H1 (cell line): ENCODE data around the gene C20orf202. TPM values are rescaled to one million over a fixed set of nuclear protein-coding genes. Genes with fewer than 3 reads are reported as not detected.

Experiments
- CTCF ChIA-PET: fragments of 300-600 bp; sonication (Branson Sonifier 250); formaldehyde crosslinking; loops from one replicate; lab custom pipeline; 2021; ENCODE audit not compliant: partially characterized antibody; lab: Charles Lee
- POLR2A ChIA-PET: fragments of 300-600 bp; sonication (Branson Sonifier 250); formaldehyde crosslinking; loops from one replicate; lab custom pipeline; 2021; ENCODE audit warnings: inconsistent platforms; ENCODE audit not compliant: partially characterized antibody; lab: Charles Lee
- DNase-seq, 2 experiments: peaks; one replicate each; pipeline versions ENCODE4 v3.0.0 to v3.0.0-alpha.2; 2010 to 2022; ENCODE audit warnings: low spot score in 2 of 2, low read depth in 1 of 2, mixed read lengths in 1 of 2
- FAIRE-seq: peaks from 2 replicates; lab custom pipeline; 2011; peaks lifted over from hg19 to GRCh38; lab: Jason Lieb, UNC
- H2AFZ ChIP-seq: 2 replicates; pipeline ENCODE4 v1.8.1; 2012; ENCODE audit warnings: low read length, inconsistent platforms
- H2AK5ac ChIP-seq: 2 replicates; pipeline ENCODE4 v1.6.1; 2013; ENCODE audit warnings: low read depth, low read length
- H2BK120ac ChIP-seq: replicated peaks from 2 replicates; pipeline ENCODE3; 2013; ENCODE audit warnings: low read depth, low read length, inconsistent platforms
- H2BK12ac ChIP-seq: 2 replicates; pipeline ENCODE4 v1.6.1; 2013; ENCODE audit warnings: low read depth, low read length
- H2BK15ac ChIP-seq: 2 replicates; pipeline ENCODE4 v1.6.1; 2013; ENCODE audit warnings: low read length
- H2BK20ac ChIP-seq: 2 replicates; pipeline ENCODE4 v1.6.1; 2013; ENCODE audit warnings: low read length
- H2BK5ac ChIP-seq: 2 replicates; pipeline ENCODE4 v1.6.1; 2013; ENCODE audit warnings: low read depth, low read length
- H3K14ac ChIP-seq: 2 replicates; pipeline ENCODE4 v1.6.1; 2013; ENCODE audit warnings: inconsistent platforms; ENCODE audit not compliant: insufficient read length
- H3K18ac ChIP-seq: 2 replicates; pipeline ENCODE4 v1.6.1; 2013; ENCODE audit warnings: low read length; ENCODE audit errors: extremely low read depth
- H3K23ac ChIP-seq: 2 replicates; pipeline ENCODE4 v1.6.1; 2013; ENCODE audit warnings: inconsistent platforms; ENCODE audit not compliant: insufficient read length
- H3K23me2 ChIP-seq: 2 replicates; pipeline ENCODE4 v1.6.1; 2013; ENCODE audit warnings: low read depth, low read length
- H3K27ac ChIP-seq: 2 replicates; pipeline ENCODE4 v1.6.1; 2011; ENCODE audit warnings: low read depth, low read length, inconsistent platforms
- H3K27me3 ChIP-seq, 4 experiments: replicated peaks in 1 of 4; 1 replicate in 1 of 4; 2 replicates in 3 of 4; pipeline versions ENCODE4 v1.6.1 to v1.8.1; 2011 to 2013; ENCODE audit warnings: low read length in 3 of 4, mild to moderate bottlenecking in 3 of 4, inconsistent platforms in 2 of 4, mixed read lengths in 2 of 4, moderate library complexity in 1 of 4; ENCODE audit not compliant: control insufficient read depth in 3 of 4, insufficient read depth in 3 of 4; ENCODE audit errors: extremely low read depth in 1 of 4
- H3K36me3 ChIP-seq, 4 experiments: 2 replicates each; pipeline versions ENCODE4 v1.6.1 to v1.8.1; 2011 to 2013; ENCODE audit warnings: mild to moderate bottlenecking in 4 of 4, low read length in 3 of 4, moderate library complexity in 2 of 4, control low read depth in 1 of 4, inconsistent platforms in 1 of 4; ENCODE audit not compliant: insufficient read depth in 4 of 4, control insufficient read depth in 2 of 4
- H3K4ac ChIP-seq: replicated peaks from 2 replicates; pipeline ENCODE3; 2013; ENCODE audit warnings: low read length, low read depth, mixed read lengths, inconsistent platforms; ENCODE audit not compliant: insufficient read length
- H3K4me1 ChIP-seq, 4 experiments: replicated peaks in 1 of 4; 1 replicate in 1 of 4; 2 replicates in 3 of 4; pipeline versions ENCODE4 v1.6.1 to v1.8.1; 2011 to 2013; ENCODE audit warnings: low read length in 3 of 4, inconsistent platforms in 2 of 4, mixed read lengths in 1 of 4; ENCODE audit not compliant: insufficient read depth in 4 of 4, control insufficient read depth in 3 of 4
- H3K4me2 ChIP-seq, 2 experiments: 2 replicates each; pipeline versions ENCODE4 v1.6.1 to v1.8.1; 2011 to 2013; ENCODE audit warnings: low read depth in 2 of 2, low read length in 2 of 2, control low read depth in 1 of 2, inconsistent platforms in 1 of 2, mild to moderate bottlenecking in 1 of 2; ENCODE audit not compliant: insufficient read depth in 1 of 2
- H3K4me3 ChIP-seq, 4 experiments: fragments of 200-600, 300-600 bp in 1 of 4; sonication (generic), shearing (Covaris generic), sonication (Bioruptor Twin) in 1 of 4; 2 replicates each; pipeline versions ENCODE4 v1.5.1 to v1.8.1; 2011 to 2016; ENCODE audit warnings: low read length in 4 of 4, low read depth in 3 of 4, control low read depth in 2 of 4, inconsistent platforms in 2 of 4, mild to moderate bottlenecking in 2 of 4, mixed read lengths in 1 of 4, moderate library complexity in 1 of 4; ENCODE audit not compliant: insufficient read depth in 2 of 4; ENCODE audit errors: extremely low read depth in 1 of 4
- H3K56ac ChIP-seq: replicated peaks from 2 replicates; pipeline ENCODE3; 2013; ENCODE audit warnings: low read depth, mild to moderate bottlenecking, mixed read lengths, low read length, inconsistent platforms; ENCODE audit not compliant: insufficient read length
- H3K79me1 ChIP-seq: 2 replicates; pipeline ENCODE4 v1.6.1; 2013; ENCODE audit warnings: low read depth, low read length, control low read depth
- H3K79me2 ChIP-seq, 2 experiments: 2 replicates each; pipeline versions ENCODE4 v1.6.1 to v1.8.1; 2012 to 2013; ENCODE audit warnings: low read length in 2 of 2, mild to moderate bottlenecking in 2 of 2, inconsistent platforms in 1 of 2; ENCODE audit not compliant: insufficient read depth in 2 of 2, control insufficient read depth in 1 of 2
- H3K9ac ChIP-seq, 4 experiments: replicated peaks in 1 of 4; 1 replicate in 1 of 4; 2 replicates in 3 of 4; pipeline versions ENCODE4 v1.6.1 to v1.8.1; 2011 to 2013; ENCODE audit warnings: low read depth in 3 of 4, low read length in 3 of 4, control low read depth in 2 of 4, mild to moderate bottlenecking in 2 of 4, moderate library complexity in 2 of 4, inconsistent platforms in 1 of 4; ENCODE audit errors: extremely low read depth in 1 of 4
- H3K9me3 ChIP-seq, 2 experiments: 2 replicates each; pipeline versions ENCODE4 v1.6.1 to v1.8.1; 2012 to 2013; ENCODE audit warnings: mild to moderate bottlenecking in 2 of 2, moderate library complexity in 2 of 2, control low read depth in 1 of 2, inconsistent platforms in 1 of 2, low read depth in 1 of 2, low read length in 1 of 2, mixed read lengths in 1 of 2; ENCODE audit not compliant: insufficient read depth in 2 of 2
- H4K20me1 ChIP-seq, 2 experiments: replicated peaks in 1 of 2; 2 replicates each; pipeline versions ENCODE3 to v1.8.1; 2011 to 2013; ENCODE audit warnings: inconsistent platforms in 2 of 2, low read length in 2 of 2, mild to moderate bottlenecking in 1 of 2; ENCODE audit not compliant: insufficient read depth in 2 of 2, control insufficient read depth in 1 of 2
- H4K5ac ChIP-seq: 2 replicates; pipeline ENCODE4 v1.6.1; 2013; ENCODE audit warnings: low read length, low read depth, mixed read lengths, inconsistent platforms; ENCODE audit not compliant: insufficient read length
- H4K8ac ChIP-seq: 2 replicates; pipeline ENCODE4 v1.8.0; 2013; ENCODE audit warnings: mild to moderate bottlenecking, moderate library complexity, low read length, inconsistent platforms; ENCODE audit not compliant: insufficient read depth; ENCODE audit errors: extremely low read depth
- H4K91ac ChIP-seq: replicated peaks from 2 replicates; pipeline ENCODE3; 2013; ENCODE audit warnings: low read length, mixed read lengths, inconsistent platforms; ENCODE audit not compliant: insufficient read length
- ATF2 ChIP-seq: IDR thresholded peaks from 2 replicates; pipeline ENCODE4 v1.6.1; 2012; ENCODE audit warnings: low read length, inconsistent platforms
- CHD1 ChIP-seq: IDR thresholded peaks from 2 replicates; pipeline ENCODE4 v1.6.1; 2012; ENCODE audit warnings: low read depth, low read length, improper control_type of control experiment
- CHD2 ChIP-seq: IDR thresholded peaks from 2 replicates; pipeline ENCODE4 v1.6.1; 2012; ENCODE audit warnings: low read length, improper control_type of control experiment
- PHF8 ChIP-seq: fragments of 200-600 bp; sonication (generic); conservative IDR thresholded peaks from 2 replicates; pipeline ENCODE4 v1.7.1; 2012; ENCODE audit warnings: low read depth, mild to moderate bottlenecking, inconsistent platforms, low read length, moderate library complexity
- RAD21 ChIP-seq, 2 experiments: IDR thresholded peaks in 1 of 2; conservative IDR thresholded peaks in 1 of 2; 2 replicates each; pipeline ENCODE4 v1.6.1; 2011; ENCODE audit warnings: low read depth in 2 of 2, low read length in 2 of 2, improper control_type of control experiment in 1 of 2, inconsistent platforms in 1 of 2, mild to moderate bottlenecking in 1 of 2, moderate library complexity in 1 of 2
- SAP30 ChIP-seq: fragments of 300-600 bp; sonication (generic); IDR thresholded peaks from 2 replicates; pipeline ENCODE4 v1.7.1; 2012; ENCODE audit warnings: low read length, moderate library complexity, mild to moderate bottlenecking, inconsistent platforms; ENCODE audit not compliant: insufficient read depth, insufficient replicate concordance
- TAF1 ChIP-seq: IDR thresholded peaks from 2 replicates; pipeline ENCODE4 v1.6.1; 2011; ENCODE audit warnings: mild to moderate bottlenecking, low read depth, low read length
- TCF12 ChIP-seq: IDR thresholded peaks from 2 replicates; pipeline ENCODE4 v1.6.1; 2011; ENCODE audit warnings: low read depth, mild to moderate bottlenecking, low read length
- TEAD4 ChIP-seq: IDR thresholded peaks from 2 replicates; pipeline ENCODE4 v1.6.1; 2012; ENCODE audit warnings: low read depth, low read length, inconsistent platforms, mixed read lengths
- WGBS, 2 experiments: shearing (Covaris generic) in 1 of 2; methylation state at CpG; one replicate each; pipeline versions ENCODE4 v1.1.6 to v1.1.7; 2013 to 2015; ENCODE audit warnings: low lambda C conversion rate in 2 of 2, mixed read lengths in 2 of 2, inconsistent platforms in 1 of 2, low coverage in 1 of 2, missing lambda C conversion rate in 1 of 2; ENCODE audit not compliant: insufficient replicate concordance in 2 of 2, insufficient coverage in 1 of 2, insufficient read length in 1 of 2; ENCODE audit errors: extremely low coverage in 1 of 2, missing lambda C conversion rate in 1 of 2; 5-methylcytosine and 5-hydroxymethylcytosine counted together
- polyA plus RNA-seq, 7 experiments: library from polyadenylated mRNA; depleted of rRNA in 3 of 7; stranded (reverse) in 5 of 7; unstranded in 2 of 7; fragments of >200 nt in 5 of 7; fragments of 200-250 nt in 2 of 7; gene quantifications; 1 replicate in 5 of 7; 2 replicates in 1 of 7; 4 replicates in 1 of 7; pipeline versions ENCODE4 v1.2.1 to v1.2.3, GENCODE V29; 2011 to 2013; ENCODE audit warnings: missing spikeins in 2 of 7, mixed read lengths in 2 of 7
- total RNA-seq: library from RNA; stranded (reverse); fragmentation: NEBNext Ultra II Directional; extraction: Animal tissue kit (Norgen Biotek cat#: 25700); gene quantifications from 2 replicates; pipeline ENCODE4 v1.2.1, GENCODE V29; 2021

C20orf202 gene
- total and polyA plus RNA-seq, 2 of the 8 experiments (the other 6 are each of a cell fraction or from before 2014, with no cell fraction given) = 0.12 TPM; not detected in 1

- WGBS, 2 experiments = 75% methylated on average over 5 of the region's 5 CpGs; no CpG with 5 or more reads in 1 of the 2 experiments
- H2BK12ac ChIP-seq = no peak overlapping the region
- DNase-seq = peak in 1 of 2 experiments; percentile 31
- no peak overlapping the region for H2AK5ac ChIP-seq
- H3K56ac ChIP-seq = no peak overlapping the region
- no peak overlapping the region for H3K23ac ChIP-seq
- H3K79me1 ChIP-seq = no peaks in the 10 kb centered on the region
- no peak overlapping the region for H2BK20ac ChIP-seq
- no peaks in the 10 kb centered on the region for H3K36me3 ChIP-seq
- no peak overlapping the region for H2BK120ac ChIP-seq
- no peak overlapping the region for H2BK15ac ChIP-seq
- no peak overlapping the region for H3K4me3 ChIP-seq
- FAIRE-seq = no peak
- peaks cover 0 to 3% (median 0%) of the 10 kb centered on the region in 4 experiments; a peak in 1 of 7 replicates for H3K27me3 ChIP-seq
- no peak overlapping the region for H3K4me2 ChIP-seq
- no peaks in the 10 kb centered on the region for H3K9me3 ChIP-seq
- no peak overlapping the region for H3K18ac ChIP-seq
- H2BK5ac ChIP-seq = no peak overlapping the region
- H3K9ac ChIP-seq = no peak overlapping the region
- no peak overlapping the region for H4K5ac ChIP-seq
- no peak overlapping the region for H4K91ac ChIP-seq
- H4K20me1 ChIP-seq = no peaks in the 10 kb centered on the region
- H3K4ac ChIP-seq = no peak overlapping the region
- no peaks in the 10 kb centered on the region for H3K79me2 ChIP-seq
- H3K23me2 ChIP-seq = no peaks in the 10 kb centered on the region
- no peak overlapping the region for H2AFZ ChIP-seq
- no peak overlapping the region for H4K8ac ChIP-seq
- ChIA-PET POLR2A (interaction anchor here (2.2 kb wide), 1 partner anchor 31 kb away, joined by 5 read pairs; no protein-coding TSS in a partner anchor), CTCF (interaction anchor here (0.6 to 11.9 kb wide), 12 partner anchors 9 to 257 kb away, joined by 3 to 101 read pairs (median 4); partner anchors contain the start of genes NSFL1C and TMEM74B)
- no peak overlapping the region for H3K14ac ChIP-seq
- peaks cover 0 to 10% (median 0%) of the 10 kb centered on the region in 4 experiments; a peak in 2 of 7 replicates for H3K4me1 ChIP-seq
- H3K27ac ChIP-seq = no peak overlapping the region
- no peak for TF ChIP-seq TCF12
- TF ChIP-seq ATF2 = no peak
- no peak for TF ChIP-seq PHF8
- no peak for TF ChIP-seq CHD1
- peak; percentile 41 to 51 for TF ChIP-seq RAD21 (IDR thresholded peaks at IDR 0.05 in 1 of 2, conservative IDR thresholded peaks at IDR 0.05 in 1 of 2; ENCODE audit: low read depth in 2 of 2, low read length in 2 of 2)
- TF ChIP-seq CHD2 = no peak
- TF ChIP-seq TEAD4 = no peak
- no peak for TF ChIP-seq TAF1
- no peak for TF ChIP-seq SAP30
Observed at GRCh38 chr20:1209447-1210387, 6.5 kb downstream of the C20orf202 start.
